ENCODE measurements around the gene RXFP2.
A peak's percentile ranks its signal among the peaks of the same experiment; 100 is the strongest.

RXFP2 gene

GRCh38 chr13:31739226-31739625, at the start of gene RXFP2:
RXFP2 (plus strand) TSS chr13:31739526; CDS start chr13:31739613, 87 bp downstream.
- no peak for DNase-seq

- no peak for DNase-seq
These were observed 42.0 kb upstream of the RXFP2 start for GRCh38 chr13:31697290-31697689.

- no peak for DNase-seq
These were observed 39.7 kb upstream of the RXFP2 start for GRCh38 chr13:31699650-31700049.

GRCh38 chr13:31703780-31704179, 35.5 kb upstream of the RXFP2 start:
- DNase-seq, result no peak

- no peak for DNase-seq
These were observed 33.2 kb upstream of the RXFP2 start for GRCh38 chr13:31706105-31706504.

- DNase-seq, result no peak
These were observed 21.7 kb upstream of the RXFP2 start for GRCh38 chr13:31717583-31717982.

GRCh38 chr13:31719214-31719613, 20.1 kb upstream of the RXFP2 start:
- DNase-seq, result no peak

- DNase-seq, result no peak
These were observed 16.7 kb upstream of the RXFP2 start for GRCh38 chr13:31722673-31723072.

GRCh38 chr13:31725841-31726240, 13.5 kb upstream of the RXFP2 start:
- DNase-seq, result no peak

GRCh38 chr13:31731921-31732320, 7.4 kb upstream of the RXFP2 start:
- DNase-seq, result no peak

GRCh38 chr13:31733066-31733465, 6.3 kb upstream of the RXFP2 start:
- DNase-seq, result no peak

GRCh38 chr13:31733647-31734046, 5.7 kb upstream of the RXFP2 start:
- DNase-seq, result no peak

GRCh38 chr13:31742097-31742734, 2.9 kb downstream of the RXFP2 start:
- DNase-seq, result peak; percentile 60 to 70

GRCh38 chr13:31747291-31747690, 8.0 kb downstream of the RXFP2 start:
- no peak for DNase-seq

- DNase-seq, result no peak
These were observed 8.6 kb downstream of the RXFP2 start for GRCh38 chr13:31747966-31748365.

GRCh38 chr13:31749929-31750328, 10.6 kb downstream of the RXFP2 start:
- no peak for DNase-seq

GRCh38 chr13:31755211-31755610, 15.9 kb downstream of the RXFP2 start:
- DNase-seq, result no peak

- no peak for DNase-seq
These were observed 16.5 kb downstream of the RXFP2 start for GRCh38 chr13:31755803-31756212.

- DNase-seq, result no peak
These were observed 17.0 kb downstream of the RXFP2 start for GRCh38 chr13:31756346-31756745.

- no peak for DNase-seq
These were observed 22.6 kb downstream of the RXFP2 start for GRCh38 chr13:31761951-31762350.

- no peak for DNase-seq
These were observed 25.2 kb downstream of the RXFP2 start for GRCh38 chr13:31764556-31764955.

GRCh38 chr13:31765138-31765785, 25.9 kb downstream of the RXFP2 start:
- DNase-seq, result no peak

GRCh38 chr13:31767175-31767900, 28.0 kb downstream of the RXFP2 start:
- DNase-seq, result no peak

- no peak for DNase-seq
These were observed 29.0 kb downstream of the RXFP2 start for GRCh38 chr13:31768351-31768750.

Data from activated CD4-positive, alpha-beta T cell treated with anti-CD3 and anti-CD28 coated beads, Interleukin-2, amount 50 U/mL, for 48 hours (primary cell).